Loucy (cell line): ENCODE measurements around the gene ABHD12B.

ENCODE experiments used
- CTCF ChIP-seq: fragments of 200-600 bp; sonication (generic); conservative IDR thresholded peaks from 2 replicates; pipeline ENCODE4 v1.5.1; 2014; ENCODE audit warnings: mild to moderate bottlenecking, antibody characterized with exemption, low read length
- EZH2phosphoT487 ChIP-seq: fragments of 200-600 bp; IDR thresholded peaks from 2 replicates; pipeline ENCODE4 v1.6.1; 2018; ENCODE audit warnings: antibody characterized with exemption, mild to moderate bottlenecking, moderate library complexity, borderline replicate concordance

GRCh38 chr14:50937800-50938199 is 65.9 kb downstream of the ABHD12B start:
- TF ChIP-seq CTCF = no peak
- no peak for TF ChIP-seq EZH2phosphoT487
